Colonic mucosa (tissue), 4 donors: ENCODE results near the gene RGS8. TPM values are rescaled to one million over a fixed set of nuclear protein-coding genes. Genes with fewer than 3 reads are reported as not detected.

Experiments
- DNase-seq: peaks from one replicate; pipeline ENCODE4 v3.0.0-alpha.2; 2020
- H3K27ac ChIP-seq: fragments of 200-600 bp; one replicate; pipeline ENCODE4 v1.8.0; 2021
- H3K27me3 ChIP-seq: fragments of 200-600 bp; one replicate; pipeline ENCODE4 v1.8.0; 2021
- H3K36me3 ChIP-seq: fragments of 200-600 bp; one replicate; pipeline ENCODE4 v1.8.0; 2021
- H3K4me1 ChIP-seq: fragments of 200-600 bp; one replicate; pipeline ENCODE4 v1.8.0; 2021; ENCODE audit warnings: mild to moderate bottlenecking
- H3K4me3 ChIP-seq: fragments of 200-600 bp; one replicate; pipeline ENCODE4 v1.8.0; 2021
- H3K9ac ChIP-seq, 2 donors: one replicate each; pipeline ENCODE4 v1.7.0; 2013; ENCODE audit warnings: control low read depth in 2 of 2, low read depth in 2 of 2, low read length in 2 of 2
- H3K9me3 ChIP-seq: fragments of 200-600 bp; one replicate; pipeline ENCODE4 v1.8.0; 2021
- CTCF ChIP-seq: fragments of 200-600 bp; IDR thresholded peaks from one replicate; pipeline ENCODE4 v1.8.0; 2022; ENCODE audit warnings: antibody characterized with exemption, mild to moderate bottlenecking
- intact Hi-C: fragments of 100-400 bp; cut with DNase I; formaldehyde crosslinking; loops from one replicate; pipeline ENCODE4 v1.14.1; 2022
- total RNA-seq, 2 donors: library from RNA; stranded (reverse); fragmentation: NEBNext Ultra II Directional in 1 of 2; extraction: Animal tissue kit (Norgen Biotek cat#: 25700) in 1 of 2; gene quantifications; one replicate each; pipeline ENCODE4 v1.2.1, GENCODE V29; 2021
- donor health status: healthy.
- donor health status: DM: no; HTN: no; CAD: no.
- donor health status: DM: no; HTN: no; CAD: no.

Gene RGS8
- total RNA-seq, 2 donors from 2014 or later, result not detected

GRCh38 chr1:182639330-182639729 lies 45.1 kb downstream of the RGS8 start:
- Histone ChIP-seq H3K4me1 (no peaks in the 10 kb centered on the region), H3K9ac (no peak overlapping the region), H3K27me3 (no peaks in the 10 kb centered on the region), H3K36me3 (no peaks in the 10 kb centered on the region), H3K27ac (no peak overlapping the region), H3K9me3 (no peaks in the 10 kb centered on the region), H3K4me3 (no peak overlapping the region)
- intact Hi-C loops, result no loop called here
- no peak for TF ChIP-seq CTCF
- DNase-seq, result no peak

- intact Hi-C loops, result no loop called here
- Histone ChIP-seq H3K4me1 (no peaks in the 10 kb centered on the region), H3K27ac (no peak overlapping the region), H3K4me3 (no peak overlapping the region), H3K9ac (no peak overlapping the region), H3K27me3 (no peaks in the 10 kb centered on the region), H3K36me3 (no peaks in the 10 kb centered on the region), H3K9me3 (no peaks in the 10 kb centered on the region)
- TF ChIP-seq CTCF, result no peak
- no peak for DNase-seq
Observed at GRCh38 chr1:182637769-182638168, 46.6 kb downstream of the RGS8 start.

DNA sequence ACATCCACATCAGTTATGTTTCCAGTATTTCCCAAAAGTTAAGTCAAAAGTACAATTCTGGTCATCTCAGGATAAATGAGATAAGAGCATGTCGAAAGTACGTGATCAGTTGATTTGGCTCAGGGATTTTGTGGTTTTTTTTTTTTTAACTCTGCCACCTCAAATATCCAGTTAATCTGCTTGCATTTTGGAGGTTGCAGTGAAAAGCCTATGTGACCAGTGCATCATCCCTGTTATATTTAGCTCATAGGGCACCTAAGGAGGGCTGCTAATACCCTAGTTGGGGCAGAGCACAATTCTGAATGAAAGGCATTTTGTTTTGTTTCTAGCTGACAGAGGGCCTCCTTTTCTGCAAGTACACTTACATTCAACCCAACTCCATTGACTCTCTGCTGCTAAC lies 48.5 kb downstream of the RGS8 start:
- no peaks in the 10 kb centered on the region for H3K27me3 ChIP-seq

More for the DNA sequence above, 48.5 kb downstream of the RGS8 start:
- Histone ChIP-seq H3K4me1 (no peaks in the 10 kb centered on the region), H3K4me3 (no peak overlapping the region), H3K9me3 (no peaks in the 10 kb centered on the region), H3K27ac (no peak overlapping the region), H3K9ac (no peak overlapping the region), H3K36me3 (no peaks in the 10 kb centered on the region)
- TF ChIP-seq CTCF, result no peak
- intact Hi-C loops, result no loop called here
- DNase-seq, result no peak

Other genes with a start within 250 kb of the RGS8 start
- gene RGSL1, start 234.4 kb downstream of the RGS8 start, total RNA-seq, result not detected
- gene RNASEL, start 95.3 kb downstream of the RGS8 start, total RNA-seq, result 10 to 100 TPM; 16.2 to 19.5 TPM
- gene RGS16, start 80.2 kb downstream of the RGS8 start, total RNA-seq, result 1 to 10 TPM in 1 of 2 donors, under 1 TPM in 1; 0.77 to 1.6 TPM
- gene NPL, start 105.2 kb upstream of the RGS8 start, total RNA-seq, result 1 to 10 TPM; 6.4 to 8.5 TPM
- 100 to 1,000 TPM in 1 of 2 donors, 10 to 100 TPM in 1; 99.2 to 164 TPM for gene DHX9, start 154.8 kb upstream of the RGS8 start, total RNA-seq